HG03439 (cell line): ENCODE measurements around the gene PRDM9.
"Not testable (repeated sequence)": the region's sequence is repeated elsewhere in the genome, so short reads cannot be mapped to it uniquely, and the experiment has no call there.

Experiments used
- ATAC-seq: cut with Tn5 transposase; IDR thresholded peaks from one replicate; pipeline ENCODE4 v1.9.1; 2021; ENCODE audit warnings: mild to moderate bottlenecking, moderate library complexity; ENCODE audit not compliant: unreplicated experiment

The PRDM9 gene

GRCh38 chr5:23527216-23527920 lies 20.0 kb downstream of the PRDM9 start:
- not testable (repeated sequence) for ATAC-seq

DNA sequence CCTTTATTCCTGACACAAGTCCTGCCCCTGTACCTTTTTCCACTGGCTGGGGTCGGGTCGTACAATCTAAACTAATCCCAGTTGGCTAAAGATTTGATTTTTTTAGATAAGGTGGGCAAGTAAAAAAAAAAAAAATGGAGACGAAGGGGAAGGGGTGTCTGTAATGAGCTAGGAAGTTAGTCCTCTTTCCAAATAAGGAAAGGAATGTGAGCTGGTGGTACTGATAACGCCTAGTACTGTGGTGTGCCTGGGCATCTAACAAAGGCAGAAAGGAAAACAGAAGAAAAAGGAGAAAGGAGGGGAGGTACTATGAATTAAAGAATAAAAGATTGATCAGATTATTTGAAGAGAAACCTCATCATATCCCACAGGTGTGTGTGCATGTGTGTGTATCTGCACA lies 21.3 kb downstream of the PRDM9 start:
- ATAC-seq, result no peak

DNA sequence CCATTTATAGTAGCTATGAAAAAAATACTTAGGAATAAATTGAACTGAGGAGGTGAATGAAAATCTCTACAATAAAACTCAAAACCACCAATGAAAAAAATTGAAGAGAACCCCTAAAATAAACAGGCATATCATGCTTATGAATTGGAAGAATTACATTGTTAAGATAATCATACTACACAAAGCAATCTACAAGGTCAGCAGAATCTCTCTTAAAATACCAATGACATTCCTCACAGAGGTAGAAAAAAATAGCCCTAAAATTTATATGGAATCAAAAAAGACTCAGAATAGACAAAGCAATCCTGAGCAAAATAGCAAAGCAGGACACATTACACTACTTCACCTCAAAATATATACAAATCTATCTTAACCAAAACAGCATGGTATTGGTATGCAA lies 23.2 kb downstream of the PRDM9 start:
- no peak for ATAC-seq

DNA sequence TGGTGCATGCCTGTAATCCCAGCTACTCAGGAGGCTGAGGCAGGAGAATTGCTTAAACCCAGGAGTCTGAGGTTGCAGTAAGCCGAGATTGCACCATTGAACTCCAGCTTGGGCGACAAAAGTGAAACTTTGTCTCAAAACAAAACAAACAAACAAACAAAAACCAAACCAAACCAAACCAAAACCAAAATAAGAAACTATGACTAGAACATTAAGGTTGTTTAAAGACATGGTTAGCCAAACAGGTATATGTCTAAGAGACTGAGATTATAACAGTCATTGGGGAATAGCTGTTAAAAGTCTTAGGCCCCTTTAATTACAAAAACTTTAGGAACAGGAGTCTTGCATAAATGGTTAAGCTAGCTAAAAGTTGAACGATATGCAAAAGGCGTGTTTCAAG lies 63.6 kb downstream of the PRDM9 start:
- no peak for ATAC-seq
